HEK293 (cell line): ENCODE measurements around the gene PALS2.

Experiments used
- CTCF ChIA-PET: fragments of 350-600 bp; formaldehyde crosslinking; extraction: SDS; loops from one replicate; lab custom pipeline; 2021; ENCODE audit warnings: antibody characterized with exemption; lab: Yijun Ruan, JAX
- POLR2A ChIA-PET: fragments of 300-600 bp; formaldehyde crosslinking; extraction: SDS; loops from one replicate; lab custom pipeline; 2020; ENCODE audit warnings: antibody characterized with exemption, inconsistent platforms; lab: Yijun Ruan, JAX
- H3K27ac ChIP-seq: fragments of 200-500 bp; sonication (Bioruptor generic); 2 replicates; pipeline ENCODE4 v1.5.1; 2014; ENCODE audit warnings: low read depth, low read length, control low read depth, inconsistent platforms; ENCODE audit errors: extremely low read depth
- H3K36me3 ChIP-seq, 2 experiments: fragments of 200-500 bp in 1 of 2; sonication (Bioruptor generic) in 1 of 2; 1 replicate in 1 of 2; 2 replicates in 1 of 2; pipeline ENCODE4 v1.5.1; 2014 to 2017; ENCODE audit warnings: inconsistent platforms in 2 of 2, low read length in 2 of 2; ENCODE audit not compliant: control insufficient read depth in 2 of 2, insufficient read depth in 1 of 2
- H3K4me1 ChIP-seq: fragments of 200-500 bp; sonication (Bioruptor generic); 2 replicates; pipeline ENCODE4 v1.5.1; 2014; ENCODE audit warnings: mild to moderate bottlenecking, low read length, inconsistent platforms; ENCODE audit not compliant: control insufficient read depth, insufficient read depth
- H3K4me3 ChIP-seq: 2 replicates; pipeline ENCODE4 v1.5.1; 2011; ENCODE audit warnings: low read depth, mild to moderate bottlenecking, control low read depth, low read length, moderate library complexity
- H3K9me3 ChIP-seq: fragments of 200-500 bp; sonication (Bioruptor generic); 2 replicates; pipeline ENCODE4 v1.5.1; 2014; ENCODE audit warnings: low read depth, low read length, inconsistent platforms; ENCODE audit not compliant: control insufficient read depth, insufficient read depth
- ZBTB8A ChIP-seq: fragments of 450-650 bp; formaldehyde crosslinking; IDR thresholded peaks from 2 replicates; pipeline ENCODE4 v1.5.1; 2016; ENCODE audit warnings: missing biosample characterization, missing genetic modification characterization
- ZFP37 ChIP-seq: fragments of 450-650 bp; formaldehyde crosslinking; IDR thresholded peaks from 2 replicates; pipeline ENCODE4 v1.5.1; 2016; ENCODE audit warnings: missing biosample characterization, missing genetic modification characterization
- ZFP69B ChIP-seq: fragments of 450-650 bp; formaldehyde crosslinking; IDR thresholded peaks from 2 replicates; pipeline ENCODE4 v1.5.1; 2016; ENCODE audit warnings: missing biosample characterization, missing genetic modification characterization
- ZNF18 ChIP-seq: fragments of 450-650 bp; formaldehyde crosslinking; IDR thresholded peaks from 2 replicates; pipeline ENCODE4 v1.5.1; 2016; ENCODE audit warnings: missing biosample characterization, missing genetic modification characterization
- ZNF211 ChIP-seq: fragments of 450-650 bp; formaldehyde crosslinking; IDR thresholded peaks from 2 replicates; pipeline ENCODE4 v1.5.1; 2016; ENCODE audit warnings: low read depth, missing biosample characterization, missing genetic modification characterization
- ZNF248 ChIP-seq: fragments of 450-650 bp; formaldehyde crosslinking; IDR thresholded peaks from 2 replicates; pipeline ENCODE4 v1.5.1; 2017; ENCODE audit warnings: missing biosample characterization, missing genetic modification characterization
- ZNF37A ChIP-seq: fragments of 450-650 bp; IDR thresholded peaks from 2 replicates; pipeline ENCODE4 v1.5.1; 2018; ENCODE audit warnings: missing biosample characterization, missing genetic modification characterization
- ZNF398 ChIP-seq: fragments of 450-650 bp; formaldehyde crosslinking; IDR thresholded peaks from 2 replicates; pipeline ENCODE4 v1.5.1; 2017; ENCODE audit warnings: missing biosample characterization, missing genetic modification characterization
- ZNF548 ChIP-seq: fragments of 450-650 bp; formaldehyde crosslinking; IDR thresholded peaks from 2 replicates; pipeline ENCODE4 v1.5.1; 2016; ENCODE audit warnings: missing biosample characterization, missing genetic modification characterization
- ZNF621 ChIP-seq: fragments of 450-650 bp; formaldehyde crosslinking; IDR thresholded peaks from 2 replicates; pipeline ENCODE4 v1.5.1; 2017; ENCODE audit warnings: missing biosample characterization, missing genetic modification characterization
- ZNF664 ChIP-seq: fragments of 450-650 bp; formaldehyde crosslinking; IDR thresholded peaks from 2 replicates; pipeline ENCODE4 v1.5.1; 2016; ENCODE audit warnings: missing biosample characterization, missing genetic modification characterization
- ZNF747 ChIP-seq: fragments of 450-650 bp; formaldehyde crosslinking; IDR thresholded peaks from 2 replicates; pipeline ENCODE4 v1.5.1; 2016; ENCODE audit warnings: missing biosample characterization, missing genetic modification characterization
- ZNF837 ChIP-seq: fragments of 450-650 bp; formaldehyde crosslinking; IDR thresholded peaks from 2 replicates; pipeline ENCODE4 v1.5.1; 2016; ENCODE audit warnings: missing biosample characterization, missing genetic modification characterization
- ZSCAN18 ChIP-seq: fragments of 450-650 bp; formaldehyde crosslinking; IDR thresholded peaks from 2 replicates; pipeline ENCODE4 v1.5.1; 2016; ENCODE audit warnings: missing biosample characterization, missing genetic modification characterization
- TF ChIP-seq, protein P1 (sequence below): IDR thresholded peaks from 2 replicates; pipeline ENCODE4 v1.6.1; 2011; ENCODE audit warnings: mild to moderate bottlenecking, low read depth, low read length, borderline replicate concordance
- TF ChIP-seq, protein P2 (sequence below): fragments of 450-650 bp; formaldehyde crosslinking; IDR thresholded peaks from 2 replicates; pipeline ENCODE4 v1.5.1; 2016; ENCODE audit warnings: missing biosample characterization, missing genetic modification characterization, low read depth
- TF ChIP-seq, protein P3 (sequence below): fragments of 450-650 bp; IDR thresholded peaks from 2 replicates; pipeline ENCODE4 v1.5.1; 2018; ENCODE audit warnings: missing biosample characterization, missing genetic modification characterization
- TF ChIP-seq, protein P4 (sequence below): fragments of 450-650 bp; formaldehyde crosslinking; conservative IDR thresholded peaks from 2 replicates; pipeline ENCODE4 v1.5.1; 2016; ENCODE audit warnings: low read depth, missing biosample characterization, missing genetic modification characterization
- TF ChIP-seq, protein P5 (sequence below): fragments of 450-650 bp; formaldehyde crosslinking; IDR thresholded peaks from 2 replicates; pipeline ENCODE4 v1.5.1; 2016; ENCODE audit warnings: missing biosample characterization, missing genetic modification characterization

PALS2 gene

GRCh38 chr7:24617957-24618616 is 44.8 kb downstream of the PALS2 start:
- peaks cover 3% of the 10 kb centered on the region; the same call in 1 of the 2 replicates for H3K4me1 ChIP-seq
- no peaks in the 10 kb centered on the region for H3K9me3 ChIP-seq
- no peak overlapping the region for H3K27ac ChIP-seq
- H3K4me3 ChIP-seq: no peak overlapping the region
- no peaks in the 10 kb centered on the region for H3K36me3 ChIP-seq
- CTCF ChIA-PET: interaction anchor here (0.6 to 1.2 kb wide), 2 partner anchors 46 to 48 kb away, joined by 3 to 4 read pairs; no protein-coding TSS in a partner anchor
- TF ChIP-seq, protein P1, sequence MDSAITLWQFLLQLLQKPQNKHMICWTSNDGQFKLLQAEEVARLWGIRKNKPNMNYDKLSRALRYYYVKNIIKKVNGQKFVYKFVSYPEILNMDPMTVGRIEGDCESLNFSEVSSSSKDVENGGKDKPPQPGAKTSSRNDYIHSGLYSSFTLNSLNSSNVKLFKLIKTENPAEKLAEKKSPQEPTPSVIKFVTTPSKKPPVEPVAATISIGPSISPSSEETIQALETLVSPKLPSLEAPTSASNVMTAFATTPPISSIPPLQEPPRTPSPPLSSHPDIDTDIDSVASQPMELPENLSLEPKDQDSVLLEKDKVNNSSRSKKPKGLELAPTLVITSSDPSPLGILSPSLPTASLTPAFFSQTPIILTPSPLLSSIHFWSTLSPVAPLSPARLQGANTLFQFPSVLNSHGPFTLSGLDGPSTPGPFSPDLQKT: no peak
- TF ChIP-seq, protein P2, sequence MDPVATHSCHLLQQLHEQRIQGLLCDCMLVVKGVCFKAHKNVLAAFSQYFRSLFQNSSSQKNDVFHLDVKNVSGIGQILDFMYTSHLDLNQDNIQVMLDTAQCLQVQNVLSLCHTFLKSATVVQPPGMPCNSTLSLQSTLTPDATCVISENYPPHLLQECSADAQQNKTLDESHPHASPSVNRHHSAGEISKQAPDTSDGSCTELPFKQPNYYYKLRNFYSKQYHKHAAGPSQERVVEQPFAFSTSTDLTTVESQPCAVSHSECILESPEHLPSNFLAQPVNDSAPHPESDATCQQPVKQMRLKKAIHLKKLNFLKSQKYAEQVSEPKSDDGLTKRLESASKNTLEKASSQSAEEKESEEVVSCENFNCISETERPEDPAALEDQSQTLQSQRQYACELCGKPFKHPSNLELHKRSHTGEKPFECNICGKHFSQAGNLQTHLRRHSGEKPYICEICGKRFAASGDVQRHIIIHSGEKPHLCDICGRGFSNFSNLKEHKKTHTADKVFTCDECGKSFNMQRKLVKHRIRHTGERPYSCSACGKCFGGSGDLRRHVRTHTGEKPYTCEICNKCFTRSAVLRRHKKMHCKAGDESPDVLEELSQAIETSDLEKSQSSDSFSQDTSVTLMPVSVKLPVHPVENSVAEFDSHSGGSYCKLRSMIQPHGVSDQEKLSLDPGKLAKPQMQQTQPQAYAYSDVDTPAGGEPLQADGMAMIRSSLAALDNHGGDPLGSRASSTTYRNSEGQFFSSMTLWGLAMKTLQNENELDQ (tag by site-specific recombination): no peak
- TF ChIP-seq ZBTB8A (tag by site-specific recombination) (no peak), ZFP69B (tag by site-specific recombination) (no peak), ZNF37A (tag by site-specific recombination) (no peak), ZNF398 (no peak), ZNF747 (tag by site-specific recombination) (no peak), ZNF211 (no peak)
- TF ChIP-seq, protein P3, sequence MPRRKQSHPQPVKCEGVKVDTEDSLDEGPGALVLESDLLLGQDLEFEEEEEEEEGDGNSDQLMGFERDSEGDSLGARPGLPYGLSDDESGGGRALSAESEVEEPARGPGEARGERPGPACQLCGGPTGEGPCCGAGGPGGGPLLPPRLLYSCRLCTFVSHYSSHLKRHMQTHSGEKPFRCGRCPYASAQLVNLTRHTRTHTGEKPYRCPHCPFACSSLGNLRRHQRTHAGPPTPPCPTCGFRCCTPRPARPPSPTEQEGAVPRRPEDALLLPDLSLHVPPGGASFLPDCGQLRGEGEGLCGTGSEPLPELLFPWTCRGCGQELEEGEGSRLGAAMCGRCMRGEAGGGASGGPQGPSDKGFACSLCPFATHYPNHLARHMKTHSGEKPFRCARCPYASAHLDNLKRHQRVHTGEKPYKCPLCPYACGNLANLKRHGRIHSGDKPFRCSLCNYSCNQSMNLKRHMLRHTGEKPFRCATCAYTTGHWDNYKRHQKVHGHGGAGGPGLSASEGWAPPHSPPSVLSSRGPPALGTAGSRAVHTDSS: no peak
- TF ChIP-seq, protein P4, sequence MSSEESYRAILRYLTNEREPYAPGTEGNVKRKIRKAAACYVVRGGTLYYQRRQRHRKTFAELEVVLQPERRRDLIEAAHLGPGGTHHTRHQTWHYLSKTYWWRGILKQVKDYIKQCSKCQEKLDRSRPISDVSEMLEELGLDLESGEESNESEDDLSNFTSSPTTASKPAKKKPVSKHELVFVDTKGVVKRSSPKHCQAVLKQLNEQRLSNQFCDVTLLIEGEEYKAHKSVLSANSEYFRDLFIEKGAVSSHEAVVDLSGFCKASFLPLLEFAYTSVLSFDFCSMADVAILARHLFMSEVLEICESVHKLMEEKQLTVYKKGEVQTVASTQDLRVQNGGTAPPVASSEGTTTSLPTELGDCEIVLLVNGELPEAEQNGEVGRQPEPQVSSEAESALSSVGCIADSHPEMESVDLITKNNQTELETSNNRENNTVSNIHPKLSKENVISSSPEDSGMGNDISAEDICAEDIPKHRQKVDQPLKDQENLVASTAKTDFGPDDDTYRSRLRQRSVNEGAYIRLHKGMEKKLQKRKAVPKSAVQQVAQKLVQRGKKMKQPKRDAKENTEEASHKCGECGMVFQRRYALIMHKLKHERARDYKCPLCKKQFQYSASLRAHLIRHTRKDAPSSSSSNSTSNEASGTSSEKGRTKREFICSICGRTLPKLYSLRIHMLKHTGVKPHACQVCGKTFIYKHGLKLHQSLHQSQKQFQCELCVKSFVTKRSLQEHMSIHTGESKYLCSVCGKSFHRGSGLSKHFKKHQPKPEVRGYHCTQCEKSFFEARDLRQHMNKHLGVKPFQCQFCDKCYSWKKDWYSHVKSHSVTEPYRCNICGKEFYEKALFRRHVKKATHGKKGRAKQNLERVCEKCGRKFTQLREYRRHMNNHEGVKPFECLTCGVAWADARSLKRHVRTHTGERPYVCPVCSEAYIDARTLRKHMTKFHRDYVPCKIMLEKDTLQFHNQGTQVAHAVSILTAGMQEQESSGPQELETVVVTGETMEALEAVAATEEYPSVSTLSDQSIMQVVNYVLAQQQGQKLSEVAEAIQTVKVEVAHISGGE (tag by site-specific recombination): no peak
- POLR2A ChIA-PET: no interaction called here

GRCh38 chr7:24619978-24620377 is 46.7 kb downstream of the PALS2 start:
- POLR2A ChIA-PET: no interaction called here
- Histone ChIP-seq H3K9me3 (no peaks in the 10 kb centered on the region), H3K36me3 (no peaks in the 10 kb centered on the region; a peak in 1 of 3 replicates), H3K27ac (no peak overlapping the region), H3K4me3 (no peak overlapping the region), H3K4me1 (peaks cover 3% of the 10 kb centered on the region; the same call in 1 of the 2 replicates)
- CTCF ChIA-PET: no interaction called here
- TF ChIP-seq ZNF248 (tag by site-specific recombination) (no peak), ZNF548 (tag by site-specific recombination) (no peak), ZFP37 (tag by site-specific recombination) (no peak), ZSCAN18 (tag by site-specific recombination) (no peak), ZNF18 (no peak), ZNF837 (tag by site-specific recombination) (no peak), ZFP69B (tag by site-specific recombination) (no peak), ZNF621 (tag by site-specific recombination) (no peak), ZNF664 (tag by site-specific recombination) (no peak)
- TF ChIP-seq, protein P5, sequence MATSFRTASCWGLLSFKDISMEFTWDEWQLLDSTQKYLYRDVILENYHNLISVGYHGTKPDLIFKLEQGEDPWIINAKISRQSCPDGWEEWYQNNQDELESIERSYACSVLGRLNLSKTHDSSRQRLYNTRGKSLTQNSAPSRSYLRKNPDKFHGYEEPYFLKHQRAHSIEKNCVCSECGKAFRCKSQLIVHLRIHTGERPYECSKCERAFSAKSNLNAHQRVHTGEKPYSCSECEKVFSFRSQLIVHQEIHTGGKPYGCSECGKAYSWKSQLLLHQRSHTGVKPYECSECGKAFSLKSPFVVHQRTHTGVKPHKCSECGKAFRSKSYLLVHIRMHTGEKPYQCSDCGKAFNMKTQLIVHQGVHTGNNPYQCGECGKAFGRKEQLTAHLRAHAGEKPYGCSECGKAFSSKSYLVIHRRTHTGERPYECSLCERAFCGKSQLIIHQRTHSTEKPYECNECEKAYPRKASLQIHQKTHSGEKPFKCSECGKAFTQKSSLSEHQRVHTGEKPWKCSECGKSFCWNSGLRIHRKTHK (tag by site-specific recombination): no peak
